Fibroblast of mammary gland (primary cell): ENCODE measurements around the gene PSD4.
A peak's percentile ranks its signal among the peaks of the same experiment; 100 is the strongest.

Experiments used
- DNase-seq: peaks from one replicate; pipeline ENCODE4 v3.0.0-alpha.2; 2010; ENCODE audit warnings: low read depth
- H3K4me3 ChIP-seq: 2 replicates; pipeline ENCODE4 v1.5.1; 2011; ENCODE audit warnings: low read depth, mild to moderate bottlenecking, low read length, moderate library complexity; ENCODE audit not compliant: control insufficient read depth
- CTCF ChIP-seq: conservative IDR thresholded peaks from 2 replicates; pipeline ENCODE4 v1.5.1; 2011; ENCODE audit warnings: low read depth, low read length, inconsistent platforms; ENCODE audit not compliant: control insufficient read depth, insufficient read depth

Gene PSD4

DNA sequence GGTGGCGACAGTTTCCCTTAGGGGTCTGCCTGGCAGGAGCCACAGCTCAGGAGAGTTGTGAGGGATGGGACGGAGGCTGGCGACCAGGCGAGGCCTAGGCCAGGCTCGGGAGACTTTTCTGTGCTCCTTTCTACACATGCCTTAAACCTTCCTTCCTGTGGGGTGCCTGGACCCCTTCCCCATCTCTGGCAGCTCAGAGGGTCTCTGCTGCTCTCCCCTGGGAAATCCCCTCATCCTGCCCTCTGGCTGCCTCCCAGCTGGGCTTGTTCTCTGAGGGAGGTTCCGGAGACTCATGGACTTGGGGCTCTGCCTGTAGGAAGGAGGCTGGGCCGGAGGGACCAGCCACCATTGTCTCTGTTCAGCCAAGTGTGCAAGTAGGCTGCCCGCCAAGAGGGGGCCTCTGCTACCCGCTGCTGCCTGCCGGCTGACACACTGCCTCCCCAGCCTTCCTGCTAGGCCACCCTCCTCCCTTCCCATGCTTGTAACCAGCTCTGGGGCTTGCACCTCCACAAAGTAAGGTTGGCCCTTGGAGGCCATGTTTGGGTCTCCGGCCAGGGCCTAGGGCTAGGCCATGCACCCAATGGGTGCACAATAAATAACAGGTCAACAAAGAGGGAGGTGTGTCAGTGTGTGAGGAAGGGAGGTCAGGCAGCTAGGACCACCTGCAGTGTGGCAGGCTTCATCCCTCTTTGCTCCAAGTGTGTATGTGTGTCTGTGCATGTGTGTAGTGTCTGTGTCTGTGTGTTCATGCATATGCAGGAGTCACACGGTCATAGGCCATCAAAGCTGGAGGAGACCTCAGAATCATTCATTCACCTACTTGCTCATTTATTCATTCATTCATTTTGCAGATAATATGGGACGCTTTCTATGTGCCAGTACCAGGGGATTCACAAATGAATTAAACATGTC is 28.8 kb downstream of the PSD4 start:
- DNase-seq = no peak
- no peak for TF ChIP-seq CTCF

GRCh38 chr2:113203217-113203530 is 29.4 kb downstream of the PSD4 start:
- H3K4me3 ChIP-seq = no peak overlapping the region
- peak; percentile 40 for DNase-seq
- no peak for TF ChIP-seq CTCF

More for the DNA sequence above, 28.8 kb downstream of the PSD4 start:
- H3K4me3 ChIP-seq = no peak overlapping the region

- peak; percentile 75 for DNase-seq
- peak; percentile 96 for TF ChIP-seq CTCF
- H3K4me3 ChIP-seq = no peak overlapping the region
These were observed 30.2 kb downstream of the PSD4 start for GRCh38 chr2:113203901-113204519.

GRCh38 chr2:113206251-113206650 is 32.5 kb downstream of the PSD4 start:
- DNase-seq = no peak
- TF ChIP-seq CTCF = no peak
- no peak overlapping the region for H3K4me3 ChIP-seq

DNA sequence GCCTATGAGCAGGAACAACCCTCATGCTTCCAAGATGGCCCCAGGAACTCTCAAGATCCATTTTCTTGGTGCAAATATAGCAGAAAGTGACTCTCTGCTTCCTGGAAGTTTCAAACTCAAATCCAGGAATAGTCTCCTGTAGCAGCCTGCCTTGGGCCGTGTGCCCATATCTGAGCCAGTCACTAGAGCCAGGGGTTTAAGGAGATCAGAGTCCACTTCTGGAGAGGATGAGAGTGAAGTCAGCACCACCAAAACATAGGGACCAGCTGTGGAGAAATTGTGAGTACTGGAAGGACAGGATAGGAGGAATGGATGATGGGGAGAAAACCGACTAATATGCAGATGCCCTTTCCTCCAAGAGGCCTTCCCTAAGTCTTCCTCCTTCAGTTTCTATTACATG is 33.2 kb downstream of the PSD4 start:
- TF ChIP-seq CTCF = no peak
- no peak overlapping the region for H3K4me3 ChIP-seq
- DNase-seq = no peak

DNA sequence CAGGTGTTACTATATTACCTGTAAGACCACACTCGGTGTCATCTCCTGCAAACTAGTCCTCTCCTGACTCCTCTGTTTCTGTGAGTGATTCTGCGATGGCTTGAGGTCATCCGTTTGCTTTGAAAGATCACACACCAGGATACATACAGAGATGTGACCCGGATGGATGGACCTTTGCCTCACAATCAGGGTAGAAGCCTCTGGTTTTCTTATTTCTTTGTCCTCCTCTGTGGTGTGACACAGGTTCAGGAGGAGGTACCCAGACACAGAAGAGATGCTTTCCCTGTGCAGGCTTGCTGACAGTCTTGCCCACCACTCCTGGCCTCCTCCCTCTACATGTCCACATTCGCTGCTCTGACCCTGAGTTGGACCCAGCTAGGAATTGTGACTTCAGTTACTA is 34.6 kb downstream of the PSD4 start:
- no peak for TF ChIP-seq CTCF
- no peak overlapping the region for H3K4me3 ChIP-seq
- no peak for DNase-seq
